HepG2 (cell line): ENCODE measurements around the gene SLCO3A1. TPM values are rescaled to one million over a fixed set of nuclear protein-coding genes. Genes with fewer than 3 reads are reported as not detected.

Source experiments
- ATAC-seq: fragments of 200-7000 bp; cut with Tn5 transposase; 3 replicates; pipeline ENCODE4 v1.9.1; 2020; ENCODE audit warnings: mild to moderate bottlenecking, moderate library complexity
- BruUV-seq: library from RNA; stranded (reverse); fragments of 400-500 nt; replicated peaks from 2 replicates; lab custom pipeline; 2021; lab: Mats Ljungman, UMichigan
- CTCF ChIA-PET: fragments of 300-600 bp; formaldehyde crosslinking; extraction: SDS; loops from one replicate; lab custom pipeline; 2021; ENCODE audit warnings: low total read pairs, inconsistent platforms, low intra/inter-chr PET ratio; lab: Yijun Ruan, JAX
- POLR2A ChIA-PET: fragments of 350-600 bp; sonication (Branson Sonifier 250); formaldehyde crosslinking; loops from one replicate; lab custom pipeline; 2020; ENCODE audit warnings: antibody characterized with exemption, inconsistent platforms; lab: Yijun Ruan, JAX
- DNase-seq: peaks from one replicate; pipeline ENCODE4 v3.0.0-alpha.2; 2015; ENCODE audit warnings: low spot score
- FAIRE-seq: peaks from 3 replicates; lab custom pipeline; 2011; peaks lifted over from hg19 to GRCh38; lab: Jason Lieb, UNC
- H2AFZ ChIP-seq: one replicate; pipeline ENCODE4 v1.6.1; 2011; ENCODE audit warnings: low read length, inconsistent platforms
- H3K27ac ChIP-seq: fragments of 300-600 bp; 3 replicates; pipeline ENCODE4 v1.8.0; 2011; ENCODE audit warnings: mixed run types, mild to moderate bottlenecking, mixed read lengths, low read length, inconsistent platforms; ENCODE audit not compliant: insufficient read depth; ENCODE audit errors: extremely low read length
- H3K27me3 ChIP-seq, 2 experiments: fragments of 200-600 bp in 1 of 2; 2 replicates in 1 of 2; 3 replicates in 1 of 2; pipeline versions ENCODE4 v1.6.0 to v1.8.0; 2011; ENCODE audit warnings: low read length in 2 of 2, mild to moderate bottlenecking in 2 of 2, moderate library complexity in 2 of 2, inconsistent platforms in 1 of 2; ENCODE audit not compliant: insufficient read depth in 2 of 2, control insufficient read depth in 1 of 2
- H3K36me3 ChIP-seq, 2 experiments: fragments of 200-600 bp in 1 of 2; replicated peaks in 1 of 2; 2 replicates in 1 of 2; 3 replicates in 1 of 2; pipeline versions ENCODE4 v1.5.1 to v1.8.0; 2011; ENCODE audit warnings: low read length in 2 of 2, inconsistent platforms in 1 of 2; ENCODE audit not compliant: insufficient read depth in 2 of 2, control insufficient read depth in 1 of 2
- H3K4me1 ChIP-seq: 2 replicates; pipeline ENCODE4 v1.5.1; 2012; ENCODE audit warnings: low read length, inconsistent platforms; ENCODE audit not compliant: insufficient read depth
- H3K4me2 ChIP-seq: 2 replicates; pipeline ENCODE4 v1.6.0; 2011; ENCODE audit warnings: low read depth, low read length, inconsistent platforms
- H3K4me3 ChIP-seq, 3 experiments: fragments of 200-600 bp in 1 of 3; sonication (generic), shearing (Covaris generic) in 1 of 3; replicated peaks in 1 of 3; 2 replicates each; pipeline ENCODE4 v1.5.1; 2011 to 2016; ENCODE audit warnings: low read length in 3 of 3, inconsistent platforms in 2 of 3, low read depth in 2 of 3, mild to moderate bottlenecking in 2 of 3, control low read depth in 1 of 3, mixed read lengths in 1 of 3; ENCODE audit not compliant: insufficient read depth in 1 of 3
- H3K79me2 ChIP-seq: one replicate; pipeline ENCODE4 v1.6.1; 2011; ENCODE audit warnings: low read length, inconsistent platforms; ENCODE audit not compliant: insufficient read depth
- H3K9ac ChIP-seq: 2 replicates; pipeline ENCODE4 v1.6.0; 2011; ENCODE audit warnings: mild to moderate bottlenecking, low read depth, low read length, inconsistent platforms; ENCODE audit not compliant: insufficient read depth
- H3K9me3 ChIP-seq: 2 replicates; pipeline ENCODE4 v1.5.1; 2012; ENCODE audit warnings: mild to moderate bottlenecking, low read length
- H4K20me1 ChIP-seq: 2 replicates; pipeline ENCODE4 v1.6.0; 2011; ENCODE audit warnings: inconsistent platforms, mild to moderate bottlenecking, low read length, moderate library complexity; ENCODE audit not compliant: insufficient read depth
- GPN1 ChIP-seq: sonication (generic); formaldehyde crosslinking; IDR thresholded peaks from 2 replicates; pipeline ENCODE4 v1.5.1; 2020; ENCODE audit warnings: missing genetic modification reagents, borderline replicate concordance
- KLF13 ChIP-seq: sonication (generic); formaldehyde crosslinking; IDR thresholded peaks from 2 replicates; pipeline ENCODE4 v1.4.0; 2020; ENCODE audit warnings: mild to moderate bottlenecking, missing genetic modification reagents
- PRDM4 ChIP-seq: sonication (generic); formaldehyde crosslinking; IDR thresholded peaks from 2 replicates; pipeline ENCODE4 v1.9.0; 2021; ENCODE audit warnings: missing genetic modification reagents, borderline replicate concordance
- RFXAP ChIP-seq: sonication (generic); formaldehyde crosslinking; IDR thresholded peaks from 2 replicates; pipeline ENCODE4 v1.4.0; 2020; ENCODE audit warnings: missing genetic modification reagents, borderline replicate concordance
- ZFP41 ChIP-seq: sonication (generic); formaldehyde crosslinking; IDR thresholded peaks from 2 replicates; pipeline ENCODE4 v1.4.0; 2020; ENCODE audit warnings: mild to moderate bottlenecking, missing genetic modification reagents, borderline replicate concordance
- ZKSCAN1 ChIP-seq: fragments of 150-350 bp; IDR thresholded peaks from 2 replicates; pipeline ENCODE4 v1.6.1; 2014; ENCODE audit warnings: low read length
- ZNF280D ChIP-seq: sonication (generic); formaldehyde crosslinking; IDR thresholded peaks from 2 replicates; pipeline ENCODE4 v1.5.1; 2020; ENCODE audit warnings: mild to moderate bottlenecking, missing genetic modification reagents
- ZNF343 ChIP-seq: sonication (generic); formaldehyde crosslinking; IDR thresholded peaks from 2 replicates; pipeline ENCODE4 v1.4.0; 2020; ENCODE audit warnings: mild to moderate bottlenecking, missing genetic modification reagents
- ZNF850 ChIP-seq: sonication (generic); formaldehyde crosslinking; conservative IDR thresholded peaks from 2 replicates; pipeline ENCODE4 v1.9.0; 2021; ENCODE audit warnings: mild to moderate bottlenecking, missing genetic modification reagents
- WGBS: methylation state at CpG from one replicate; pipeline ENCODE4 v1.1.6; 2017; ENCODE audit warnings: low lambda C conversion rate; 5-methylcytosine and 5-hydroxymethylcytosine counted together
- in situ Hi-C: cut with HindIII; loops from 2 replicates; pipeline ENCODE4 v1.10.0; 2017; ENCODE audit warnings: low pct_unique_long_range_greater_than_20kb; ENCODE audit not compliant: extremely low pct_ligation_motif_present
- intact Hi-C: fragments of 100-400 bp; cut with micrococcal nuclease; formaldehyde crosslinking; loops from one replicate; pipeline ENCODE4 v1.10.0; 2022; ENCODE audit not compliant: unreplicated experiment
- polyA plus RNA-seq, 8 experiments: library from polyadenylated mRNA; depleted of rRNA in 3 of 8; stranded (reverse) in 7 of 8; unstranded in 1 of 8; fragments of >200 nt; fragmentation: Illumina TruSeq in 4 of 8; extraction: Trizol in 4 of 8; gene quantifications; 2 replicates each; pipeline versions ENCODE4 v1.2.1 to v1.2.3, GENCODE V29; 2011 to 2016; ENCODE audit warnings: low read depth in 4 of 8, missing spikeins in 1 of 8, mixed read lengths in 1 of 8; ENCODE audit not compliant: insufficient read depth in 1 of 8
- total RNA-seq, 5 experiments: library from RNA; depleted of rRNA; stranded (reverse); fragments of >200 nt; fragmentation: Illumina TruSeq; extraction: Trizol; gene quantifications; 2 replicates each; pipeline ENCODE4 v1.2.3, GENCODE V29; 2016; ENCODE audit warnings: low read depth in 1 of 5

The SLCO3A1 gene
- total and polyA plus RNA-seq, 2 of the 13 experiments (the other 11 are each of a cell fraction or from before 2014, with no cell fraction given) = 0.02 TPM; not detected in 1

- peak; percentile 56 for ATAC-seq
- Histone ChIP-seq H3K27me3 (no peaks in the 10 kb centered on the region), H3K36me3 (no peaks in the 10 kb centered on the region), H3K79me2 (no peaks in the 10 kb centered on the region), H3K4me1 (no peaks in the 10 kb centered on the region)
- intact Hi-C loops = no loop called here
- WGBS = 4% methylated on average over 7 of the region's 7 CpGs
- CTCF ChIA-PET = no interaction called here
- TF ChIP-seq ZFP41 (CRISPR knock-in tag) (no peak), ZNF343 (CRISPR knock-in tag) (no peak), RFXAP (CRISPR knock-in tag) (no peak), ZNF280D (CRISPR knock-in tag) (no peak), KLF13 (CRISPR knock-in tag) (no peak), GPN1 (CRISPR knock-in tag) (no peak), ZNF850 (no peak), PRDM4 (no peak), ZKSCAN1 (no peak)
- TF ChIP-seq, all 625 proteins: peak for 0
- Histone ChIP-seq H3K4me3 (no peak overlapping the region), H3K9me3 (no peaks in the 10 kb centered on the region; the same call in none of the 2 replicates), H3K4me2 (no peak overlapping the region), H4K20me1 (no peaks in the 10 kb centered on the region), H3K27ac (no peak overlapping the region), H3K9ac (no peak overlapping the region), H2AFZ (no peak overlapping the region)
- FAIRE-seq = no peak
- POLR2A ChIA-PET = no interaction called here
- no TSS peak for BruUV-seq
- no peak for DNase-seq
- in situ Hi-C loops = no loop called here
These were observed 121.9 kb downstream of the SLCO3A1 start for GRCh38 chr15:91975241-91975978.
